ENCODE measurements around the gene DLGAP1. TPM values are rescaled to one million over a fixed set of nuclear protein-coding genes. Genes with fewer than 3 reads are reported as not detected.

The DLGAP1 gene
- total and polyA plus RNA-seq, 7 experiments from 2014 or later: 0.32 to 1.0 TPM; not detected in 5

- Mint-ChIP-seq H3K4me3 (no peak overlapping the region), H3K4me1 (peaks cover 0 to 3% (median 0%) of the 10 kb centered on the region in 7 donors), H3K36me3 (no peaks in the 10 kb centered on the region), H3K9me3 (no peaks in the 10 kb centered on the region), H3K27me3 (peaks cover 23 to 50% (median 32%) of the 10 kb centered on the region in 5 donors), H3K27ac (no peak overlapping the region)
- Histone ChIP-seq H3K27ac (ENCODE audit: low read depth, low read length) (no peak overlapping the region), H3K36me3 (ENCODE audit: control insufficient read depth in 2 of 3, insufficient read depth in 3 of 3, low read length in 3 of 3) (no peaks in the 10 kb centered on the region), H3K4me3 (ENCODE audit: low read length) (no peak overlapping the region), H3K9me3 (ENCODE audit: control insufficient read depth in 2 of 3, low read length in 3 of 3) (no peaks in the 10 kb centered on the region), H3K4me1 (ENCODE audit: control insufficient read depth in 2 of 2, insufficient read depth in 2 of 2, low read length in 2 of 2) (no peaks in the 10 kb centered on the region), H3K27me3 (ENCODE audit: control insufficient read depth in 2 of 2, insufficient read depth in 2 of 2, low read length in 2 of 2) (no peaks in the 10 kb centered on the region)
- no peak for DNase-seq
- CTCF ChIA-PET: no interaction called here
- POLR2A ChIA-PET: no interaction called here
- no peak for ATAC-seq
- intact Hi-C loops (cut with micrococcal nuclease): no loop called here
Observed at GRCh38 chr18:3728704-3729437, 726.2 kb downstream of the DLGAP1 start.

GRCh38 chr18:3727274-3727673 is 727.8 kb downstream of the DLGAP1 start:
- CTCF ChIA-PET: no interaction called here
- H3K27me3 ChIP-seq (ENCODE audit: control insufficient read depth in 2 of 2, insufficient read depth in 2 of 2, low read length in 2 of 2): peaks cover 0 to 3% of the 10 kb centered on the region in 2 donors
- POLR2A ChIA-PET: no interaction called here
- peaks cover 23 to 54% (median 33%) of the 10 kb centered on the region in 5 donors for H3K27me3 Mint-ChIP-seq
- H3K36me3 ChIP-seq (ENCODE audit: control insufficient read depth in 2 of 3, insufficient read depth in 3 of 3, low read length in 3 of 3): no peaks in the 10 kb centered on the region
- H3K9me3 Mint-ChIP-seq: no peaks in the 10 kb centered on the region
- intact Hi-C loops (cut with micrococcal nuclease): no loop called here
- peaks cover 0 to 5% (median 0%) of the 10 kb centered on the region in 7 donors for H3K4me1 Mint-ChIP-seq
- ATAC-seq (no peak), DNase-seq (no peak)
- no peaks in the 10 kb centered on the region for H3K36me3 Mint-ChIP-seq
- no peaks in the 10 kb centered on the region for H3K9me3 ChIP-seq (ENCODE audit: control insufficient read depth in 2 of 3, low read length in 3 of 3)
- no peak overlapping the region for H3K27ac Mint-ChIP-seq
- H3K4me3 Mint-ChIP-seq: no peak overlapping the region
- H3K27ac ChIP-seq (ENCODE audit: low read depth, low read length): no peak overlapping the region
- no peak overlapping the region for H3K4me3 ChIP-seq (ENCODE audit: low read length)
- H3K4me1 ChIP-seq (ENCODE audit: control insufficient read depth in 2 of 2, insufficient read depth in 2 of 2, low read length in 2 of 2): no peaks in the 10 kb centered on the region

GRCh38 chr18:3726238-3726951 is 728.7 kb downstream of the DLGAP1 start:
- peaks cover 19 to 51% (median 32%) of the 10 kb centered on the region in 5 donors for H3K27me3 Mint-ChIP-seq
- CTCF ChIA-PET: no interaction called here
- ATAC-seq (peak; percentile 64), DNase-seq (no peak)
- intact Hi-C loops (cut with micrococcal nuclease): no loop called here
- H3K9me3 Mint-ChIP-seq: no peaks in the 10 kb centered on the region
- POLR2A ChIA-PET: no interaction called here
- Histone ChIP-seq H3K4me3 (ENCODE audit: low read length) (no peak overlapping the region), H3K36me3 (ENCODE audit: control insufficient read depth in 2 of 3, insufficient read depth in 3 of 3, low read length in 3 of 3) (no peaks in the 10 kb centered on the region), H3K9me3 (ENCODE audit: control insufficient read depth in 2 of 3, low read length in 3 of 3) (no peaks in the 10 kb centered on the region), H3K27me3 (ENCODE audit: control insufficient read depth in 2 of 2, insufficient read depth in 2 of 2, low read length in 2 of 2) (peaks cover 0 to 3% of the 10 kb centered on the region in 2 donors), H3K4me1 (ENCODE audit: control insufficient read depth in 2 of 2, insufficient read depth in 2 of 2, low read length in 2 of 2) (no peaks in the 10 kb centered on the region), H3K27ac (ENCODE audit: low read depth, low read length) (no peak overlapping the region)
- H3K36me3 Mint-ChIP-seq: no peaks in the 10 kb centered on the region
- no peak overlapping the region for H3K27ac Mint-ChIP-seq
- peaks cover 0 to 5% (median 0%) of the 10 kb centered on the region in 7 donors for H3K4me1 Mint-ChIP-seq
- no peak overlapping the region for H3K4me3 Mint-ChIP-seq

- ChIA-PET POLR2A (no interaction called here), CTCF (no interaction called here)
- Mint-ChIP-seq H3K36me3 (no peaks in the 10 kb centered on the region), H3K4me3 (no peak overlapping the region), H3K4me1 (peaks cover 0 to 5% (median 0%) of the 10 kb centered on the region in 7 donors), H3K27me3 (peaks cover 16 to 49% (median 34%) of the 10 kb centered on the region in 5 donors), H3K9me3 (no peaks in the 10 kb centered on the region), H3K27ac (no peak overlapping the region)
- H3K4me3 ChIP-seq (ENCODE audit: low read length): no peak overlapping the region
- ATAC-seq (peak; percentile 59), DNase-seq (no peak)
- intact Hi-C loops (cut with micrococcal nuclease): no loop called here
- no peaks in the 10 kb centered on the region for H3K36me3 ChIP-seq (ENCODE audit: control insufficient read depth in 2 of 3, insufficient read depth in 3 of 3, low read length in 3 of 3)
- H3K9me3 ChIP-seq (ENCODE audit: control insufficient read depth in 2 of 3, low read length in 3 of 3): no peaks in the 10 kb centered on the region
- H3K4me1 ChIP-seq (ENCODE audit: control insufficient read depth in 2 of 2, insufficient read depth in 2 of 2, low read length in 2 of 2): no peaks in the 10 kb centered on the region
- no peak overlapping the region for H3K27ac ChIP-seq (ENCODE audit: low read depth, low read length)
- peaks cover 0 to 3% of the 10 kb centered on the region in 2 donors for H3K27me3 ChIP-seq (ENCODE audit: control insufficient read depth in 2 of 2, insufficient read depth in 2 of 2, low read length in 2 of 2)
Observed at GRCh38 chr18:3725115-3725514, 730.0 kb downstream of the DLGAP1 start.

GRCh38 chr18:3723554-3723953 is 731.6 kb downstream of the DLGAP1 start:
- peaks cover 0 to 3% of the 10 kb centered on the region in 2 donors for H3K27me3 ChIP-seq (ENCODE audit: control insufficient read depth in 2 of 2, insufficient read depth in 2 of 2, low read length in 2 of 2)
- peaks cover 0 to 5% (median 0%) of the 10 kb centered on the region in 7 donors for H3K4me1 Mint-ChIP-seq
- H3K27ac Mint-ChIP-seq: no peak overlapping the region
- CTCF ChIA-PET: no interaction called here
- no peaks in the 10 kb centered on the region for H3K9me3 Mint-ChIP-seq
- H3K4me3 Mint-ChIP-seq: no peak overlapping the region
- H3K4me3 ChIP-seq (ENCODE audit: low read length): no peak overlapping the region
- H3K27me3 Mint-ChIP-seq: peaks cover 16 to 41% (median 30%) of the 10 kb centered on the region in 5 donors
- no peaks in the 10 kb centered on the region for H3K9me3 ChIP-seq (ENCODE audit: control insufficient read depth in 2 of 3, low read length in 3 of 3)
- no peaks in the 10 kb centered on the region for H3K4me1 ChIP-seq (ENCODE audit: control insufficient read depth in 2 of 2, insufficient read depth in 2 of 2, low read length in 2 of 2)
- no peak for DNase-seq
- no peak overlapping the region for H3K27ac ChIP-seq (ENCODE audit: low read depth, low read length)
- no peaks in the 10 kb centered on the region for H3K36me3 Mint-ChIP-seq
- ATAC-seq: no peak
- POLR2A ChIA-PET: no interaction called here
- H3K36me3 ChIP-seq (ENCODE audit: control insufficient read depth in 2 of 3, insufficient read depth in 3 of 3, low read length in 3 of 3): no peaks in the 10 kb centered on the region
- intact Hi-C loops (cut with micrococcal nuclease): no loop called here

- Mint-ChIP-seq H3K4me1 (peaks cover 0 to 5% (median 0%) of the 10 kb centered on the region in 7 donors), H3K4me3 (no peak overlapping the region), H3K27me3 (peaks cover 20 to 42% (median 25%) of the 10 kb centered on the region in 5 donors), H3K9me3 (no peaks in the 10 kb centered on the region), H3K27ac (no peak overlapping the region), H3K36me3 (no peaks in the 10 kb centered on the region)
- no peak overlapping the region for H3K4me3 ChIP-seq (ENCODE audit: low read length)
- POLR2A ChIA-PET: no interaction called here
- no peak for ATAC-seq
- no peaks in the 10 kb centered on the region for H3K9me3 ChIP-seq (ENCODE audit: control insufficient read depth in 2 of 3, low read length in 3 of 3)
- intact Hi-C loops (cut with micrococcal nuclease): no loop called here
- no peaks in the 10 kb centered on the region for H3K36me3 ChIP-seq (ENCODE audit: control insufficient read depth in 2 of 3, insufficient read depth in 3 of 3, low read length in 3 of 3)
- peaks cover 0 to 3% of the 10 kb centered on the region in 2 donors for H3K27me3 ChIP-seq (ENCODE audit: control insufficient read depth in 2 of 2, insufficient read depth in 2 of 2, low read length in 2 of 2)
- no peaks in the 10 kb centered on the region for H3K4me1 ChIP-seq (ENCODE audit: control insufficient read depth in 2 of 2, insufficient read depth in 2 of 2, low read length in 2 of 2)
- DNase-seq: no peak
- CTCF ChIA-PET: no interaction called here
- H3K27ac ChIP-seq (ENCODE audit: low read depth, low read length): no peak overlapping the region
Observed at GRCh38 chr18:3722649-3723433, 732.3 kb downstream of the DLGAP1 start.

Measured in naive thymus-derived CD4-positive, alpha-beta T cell (primary cell).